Coronary artery (tissue), 2 donors: Measurements from ENCODE around the gene FBXL19.

Experiments
- DNase-seq: peaks from one replicate; pipeline ENCODE4 v3.0.0-alpha.2; 2017; ENCODE audit warnings: low spot score
- H3K27ac ChIP-seq, 2 donors: fragments of 200-600 bp; sonication (generic); one replicate each; pipeline ENCODE4 v1.5.1; 2016 to 2019
- H3K4me3 ChIP-seq: fragments of 200-600 bp; sonication (generic); 2 replicates; pipeline ENCODE4 v1.5.1; 2016; ENCODE audit warnings: mild to moderate bottlenecking, moderate library complexity
- TF ChIP-seq, protein P1 (sequence below): fragments of 200-600 bp; sonication (generic); IDR thresholded peaks from one replicate; pipeline ENCODE4 v1.5.1; 2019; ENCODE audit warnings: antibody characterized with exemption

The FBXL19 gene

DNA sequence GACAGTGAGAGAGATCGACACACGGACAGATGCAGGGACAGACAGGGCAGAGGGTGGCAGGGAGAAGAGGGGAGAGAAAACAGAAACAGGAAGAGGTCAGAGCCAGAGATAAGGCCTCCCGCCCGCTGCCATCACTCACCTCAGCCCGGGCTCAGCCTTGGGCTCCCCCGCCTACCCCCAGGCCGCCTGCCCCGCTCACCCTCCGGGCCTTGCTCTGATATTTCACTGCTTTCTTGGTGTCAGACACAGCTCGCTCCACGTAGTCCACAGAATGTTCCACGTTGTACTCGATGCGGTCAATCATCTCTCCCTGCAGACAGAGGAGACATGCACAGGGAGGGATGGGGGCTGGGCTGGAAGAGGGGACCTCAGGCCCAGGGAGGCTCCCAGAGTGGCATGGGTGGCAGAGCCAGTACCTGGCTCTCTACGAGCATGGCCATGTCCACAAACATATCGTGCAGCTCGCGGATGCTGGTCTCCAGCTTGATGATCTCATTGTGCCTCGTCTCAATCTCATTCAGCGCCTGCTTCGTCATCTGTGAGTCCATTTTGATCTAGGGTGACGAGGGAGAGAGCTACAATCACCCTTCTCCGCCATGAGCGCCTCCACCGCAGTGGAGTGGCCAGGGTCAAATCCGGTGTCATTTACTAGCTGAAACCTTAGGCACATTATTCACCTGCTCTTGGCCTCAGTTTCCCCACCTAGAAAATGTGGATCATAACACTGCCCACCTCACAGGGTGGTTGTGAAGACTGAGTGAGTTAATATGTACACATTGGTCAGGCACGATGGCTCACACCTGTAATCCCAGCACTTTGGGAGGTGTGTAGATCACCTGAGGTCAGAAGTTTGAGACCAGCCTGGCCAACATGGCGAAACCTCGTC lies 69.8 kb downstream of the FBXL19 start:
- no peak for DNase-seq
- TF ChIP-seq, protein P1, sequence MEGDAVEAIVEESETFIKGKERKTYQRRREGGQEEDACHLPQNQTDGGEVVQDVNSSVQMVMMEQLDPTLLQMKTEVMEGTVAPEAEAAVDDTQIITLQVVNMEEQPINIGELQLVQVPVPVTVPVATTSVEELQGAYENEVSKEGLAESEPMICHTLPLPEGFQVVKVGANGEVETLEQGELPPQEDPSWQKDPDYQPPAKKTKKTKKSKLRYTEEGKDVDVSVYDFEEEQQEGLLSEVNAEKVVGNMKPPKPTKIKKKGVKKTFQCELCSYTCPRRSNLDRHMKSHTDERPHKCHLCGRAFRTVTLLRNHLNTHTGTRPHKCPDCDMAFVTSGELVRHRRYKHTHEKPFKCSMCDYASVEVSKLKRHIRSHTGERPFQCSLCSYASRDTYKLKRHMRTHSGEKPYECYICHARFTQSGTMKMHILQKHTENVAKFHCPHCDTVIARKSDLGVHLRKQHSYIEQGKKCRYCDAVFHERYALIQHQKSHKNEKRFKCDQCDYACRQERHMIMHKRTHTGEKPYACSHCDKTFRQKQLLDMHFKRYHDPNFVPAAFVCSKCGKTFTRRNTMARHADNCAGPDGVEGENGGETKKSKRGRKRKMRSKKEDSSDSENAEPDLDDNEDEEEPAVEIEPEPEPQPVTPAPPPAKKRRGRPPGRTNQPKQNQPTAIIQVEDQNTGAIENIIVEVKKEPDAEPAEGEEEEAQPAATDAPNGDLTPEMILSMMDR = no peak
- Histone ChIP-seq H3K4me3 (no peak overlapping the region), H3K27ac (no peak overlapping the region)

DNA sequence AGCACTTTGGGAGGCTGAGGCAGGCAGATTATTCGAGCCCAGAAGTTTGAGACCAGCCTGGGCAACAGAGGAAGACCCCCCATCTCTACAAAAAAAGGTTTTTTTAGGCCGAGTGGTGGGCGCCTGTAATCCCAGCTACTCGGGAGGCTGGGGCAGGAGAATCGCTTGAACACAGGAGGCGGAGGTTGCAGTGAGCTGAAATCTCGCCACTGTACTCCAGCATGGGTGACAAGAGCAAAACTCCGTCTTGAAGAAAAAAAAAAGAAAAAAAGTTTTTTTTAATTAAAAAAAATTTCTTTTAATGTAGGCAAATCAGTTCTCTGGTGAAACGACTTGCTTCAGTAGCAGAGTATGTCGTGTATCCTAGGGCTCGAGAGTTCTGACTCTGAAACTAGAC lies 72.6 kb downstream of the FBXL19 start:
- no peak overlapping the region for H3K4me3 ChIP-seq
- peak overlapping the region in 1 of 2 donors; percentile 79 for H3K27ac ChIP-seq
- DNase-seq = no peak
- TF ChIP-seq, protein P1 = no peak

DNA sequence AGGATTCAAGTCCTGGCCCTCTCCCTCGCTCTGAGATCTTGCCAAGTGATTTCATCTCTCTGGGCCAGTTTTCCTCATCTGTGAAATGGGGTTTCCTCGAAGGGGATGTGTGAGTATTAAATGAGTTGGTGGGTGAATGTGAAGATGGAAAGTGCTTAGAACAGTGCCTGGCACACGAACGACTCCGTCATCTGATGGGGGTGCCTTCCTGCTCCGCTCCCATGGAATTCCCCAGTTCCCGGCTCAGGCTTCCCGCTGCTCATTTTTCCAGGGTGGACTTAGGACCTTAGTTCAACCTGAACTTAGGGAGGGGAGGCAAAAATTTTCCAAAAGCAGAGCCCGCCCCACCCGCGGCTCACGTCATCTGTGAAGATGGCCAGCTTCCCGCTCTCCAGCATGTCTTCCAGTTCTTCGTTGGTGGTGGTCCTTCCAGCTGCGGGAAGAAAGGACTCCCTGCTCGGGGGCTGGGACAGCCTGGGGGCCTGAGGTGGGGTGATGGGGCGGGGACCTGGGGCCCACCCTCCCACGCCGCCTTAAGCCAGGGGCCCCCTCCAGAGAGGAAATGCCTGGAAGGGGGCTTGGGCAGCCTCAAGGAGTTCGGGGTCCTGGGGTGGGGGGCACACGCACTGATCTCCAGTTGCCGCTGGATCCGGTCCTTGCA lies 73.1 kb downstream of the FBXL19 start:
- TF ChIP-seq, protein P1 = no peak
- DNase-seq = no peak
- peak overlapping the region; percentile 2 to 79 for H3K27ac ChIP-seq
- H3K4me3 ChIP-seq = peak overlapping the region; percentile 77

DNA sequence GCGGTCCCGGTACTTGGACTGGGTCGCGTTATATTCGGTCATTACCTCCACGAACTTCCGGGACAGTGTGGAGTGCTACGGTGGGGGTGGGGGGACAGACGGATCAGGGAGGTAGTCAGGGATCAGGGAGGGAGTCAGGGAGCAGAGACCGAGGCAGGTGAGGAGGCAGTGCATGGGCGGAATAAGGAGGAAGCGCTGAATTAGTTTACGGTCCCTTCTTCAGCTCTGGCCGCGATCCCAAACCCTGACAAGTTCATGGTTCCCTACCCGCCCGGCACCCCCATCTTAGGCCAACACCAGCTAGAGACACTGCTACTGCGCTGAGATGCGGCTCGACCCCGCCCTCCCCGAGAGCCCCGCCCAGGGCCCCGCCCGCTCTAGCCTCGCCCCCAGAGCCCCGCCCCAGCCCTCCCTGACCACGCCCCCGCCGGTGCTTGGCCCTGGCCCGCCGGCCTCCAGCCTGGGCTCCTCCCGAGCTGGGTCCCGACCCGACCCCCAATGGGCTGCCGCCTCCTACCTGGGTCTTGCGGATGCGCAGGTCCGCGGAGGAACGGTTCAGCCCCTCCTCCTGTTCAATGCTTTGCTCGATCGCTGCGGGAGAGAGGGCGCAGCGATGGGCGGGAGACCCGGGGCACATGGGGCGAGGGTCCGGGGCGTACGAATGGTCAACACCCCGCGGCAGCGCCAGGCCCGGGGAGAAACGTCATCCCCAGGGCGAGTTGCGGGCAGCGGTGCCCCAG lies 73.8 kb downstream of the FBXL19 start:
- DNase-seq = peak; percentile 84
- H3K27ac ChIP-seq = peak overlapping the region; percentile 2 to 79
- peak overlapping the region; percentile 77 for H3K4me3 ChIP-seq
- TF ChIP-seq, protein P1 = no peak

DNA sequence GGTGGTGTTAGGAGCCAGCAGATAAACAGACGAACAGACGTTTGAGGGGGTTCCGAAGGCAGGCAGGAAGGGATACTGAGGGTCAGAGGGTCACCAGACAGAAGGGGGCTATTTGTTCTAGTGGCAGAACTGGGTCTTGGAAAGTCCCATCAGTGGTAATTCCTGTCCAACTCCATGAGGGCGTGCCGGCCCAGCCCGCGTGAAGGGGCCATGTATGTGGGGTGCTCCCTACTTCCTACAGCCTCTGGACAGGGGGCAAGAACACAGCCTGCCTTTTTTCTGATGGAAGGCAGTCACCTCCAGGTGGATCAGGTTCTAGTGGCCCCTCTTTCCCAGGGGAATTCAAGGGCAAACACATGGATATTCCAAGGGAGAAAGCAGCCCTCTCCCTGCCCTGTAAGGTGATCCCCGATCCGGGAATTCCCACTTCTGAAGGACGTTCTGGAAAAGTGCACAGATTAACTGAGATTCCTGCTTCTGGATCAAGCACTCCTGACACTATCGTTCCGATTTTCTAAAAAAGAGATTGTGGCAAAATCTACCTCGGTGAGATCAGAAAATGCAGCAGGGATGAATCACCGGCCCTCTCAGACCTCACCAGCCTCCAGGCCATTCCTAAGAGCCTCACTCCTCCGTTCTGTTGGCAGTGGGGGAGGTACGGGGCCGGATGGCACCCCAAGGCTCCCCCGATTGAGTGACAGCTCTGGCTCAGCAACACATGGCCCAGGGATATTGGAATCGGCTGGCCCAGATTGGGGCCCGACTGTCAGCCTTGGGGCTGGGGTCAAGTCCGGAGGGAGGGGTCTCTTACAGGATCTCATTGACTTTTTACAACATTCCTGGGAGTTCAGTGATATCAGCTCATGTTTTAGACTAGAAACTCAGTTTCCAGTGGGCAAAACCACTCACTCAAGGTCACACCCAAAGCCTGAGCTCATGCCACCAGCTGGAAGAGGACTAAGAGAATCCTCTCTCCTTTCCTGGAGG lies 74.6 kb downstream of the FBXL19 start:
- TF ChIP-seq, protein P1 = no peak
- no peak for DNase-seq
- H3K4me3 ChIP-seq = peak overlapping the region; percentile 77
- H3K27ac ChIP-seq = peak overlapping the region; percentile 22 to 79
